WTC11 (cell line): ENCODE measurements around the gene ABCG8. TPM values are rescaled to one million over a fixed set of nuclear protein-coding genes. Genes with fewer than 3 reads are reported as not detected.

Experiments used
- ATAC-seq: fragments of 200-7000 bp; cut with Tn5 transposase; 2 replicates; pipeline ENCODE4 v1.10.0; 2021; ENCODE audit warnings: mild to moderate bottlenecking, moderate library complexity
- CTCF ChIA-PET: fragments of 300-600 bp; sonication (Branson Sonifier 250); formaldehyde crosslinking; loops from one replicate; lab custom pipeline; 2021; ENCODE audit warnings: antibody characterized with exemption; lab: Charles Lee
- POLR2A ChIA-PET: fragments of 350-600 bp; sonication (Branson Sonifier 250); formaldehyde crosslinking; loops from one replicate; lab custom pipeline; 2021; ENCODE audit warnings: antibody characterized with exemption; lab: Charles Lee
- DNase-seq: peaks from one replicate; pipeline ENCODE4 v3.0.0; 2021; ENCODE audit warnings: low spot score
- H3K27ac Mint-ChIP-seq: 2 replicates; pipeline ENCODE4 v1.8.0; 2021; ENCODE audit warnings: mixed read lengths
- H3K27me3 Mint-ChIP-seq: 2 replicates; pipeline ENCODE4 v1.8.0; 2021; ENCODE audit warnings: low read depth, mild to moderate bottlenecking, moderate library complexity, mixed read lengths
- H3K36me3 Mint-ChIP-seq: 2 replicates; pipeline ENCODE4 v1.8.0; 2021; ENCODE audit warnings: mixed read lengths
- H3K4me1 Mint-ChIP-seq: 2 replicates; pipeline ENCODE4 v1.8.0; 2022; ENCODE audit warnings: mixed read lengths
- H3K4me3 Mint-ChIP-seq: 2 replicates; pipeline ENCODE4 v1.8.0; 2021; ENCODE audit warnings: mild to moderate bottlenecking, moderate library complexity, mixed read lengths
- H3K9me3 Mint-ChIP-seq: 2 replicates; pipeline ENCODE4 v1.8.0; 2021; ENCODE audit warnings: mixed read lengths
- ATF1 ChIP-seq: sonication (generic); formaldehyde crosslinking; IDR thresholded peaks from 2 replicates; pipeline ENCODE4 v1.8.1; 2023; ENCODE audit warnings: mild to moderate bottlenecking, moderate library complexity, missing genetic modification reagents
- ESRRA ChIP-seq: sonication (generic); formaldehyde crosslinking; IDR thresholded peaks from 2 replicates; pipeline ENCODE4 v1.8.1; 2022; ENCODE audit warnings: mild to moderate bottlenecking, missing genetic modification reagents, borderline replicate concordance
- MYBL2 ChIP-seq: sonication (generic); formaldehyde crosslinking; IDR thresholded peaks from 2 replicates; pipeline ENCODE4 v1.8.1; 2023; ENCODE audit warnings: mild to moderate bottlenecking, moderate library complexity, missing genetic modification reagents
- NFYB ChIP-seq: sonication (generic); formaldehyde crosslinking; conservative IDR thresholded peaks from 2 replicates; pipeline ENCODE4 v1.8.0; 2022; ENCODE audit warnings: low read depth, missing genetic modification reagents
- OVOL2 ChIP-seq: fragments of 250-450 bp; sonication (Bioruptor Pico); IDR thresholded peaks from 2 replicates; pipeline ENCODE4 v1.9.0; 2021; ENCODE audit warnings: mild to moderate bottlenecking, borderline replicate concordance
- RELA ChIP-seq: sonication (generic); formaldehyde crosslinking; IDR thresholded peaks from 2 replicates; pipeline ENCODE4 v1.8.1; 2022; ENCODE audit warnings: missing genetic modification reagents, mild to moderate bottlenecking, borderline replicate concordance
- SOX15 ChIP-seq: fragments of 250-450 bp; sonication (Bioruptor Pico); IDR thresholded peaks from 2 replicates; pipeline ENCODE4 v1.9.0; 2021; ENCODE audit warnings: mild to moderate bottlenecking
- ZNF219 ChIP-seq: sonication (generic); formaldehyde crosslinking; IDR thresholded peaks from 2 replicates; pipeline ENCODE4 v1.8.0; 2023; ENCODE audit warnings: missing genetic modification reagents, mild to moderate bottlenecking, borderline replicate concordance
- ZNF232 ChIP-seq: sonication (generic); formaldehyde crosslinking; IDR thresholded peaks from 2 replicates; pipeline ENCODE4 v1.8.0; 2022; ENCODE audit warnings: mild to moderate bottlenecking, missing genetic modification reagents
- total RNA-seq: library from RNA; stranded (reverse); gene quantifications from 3 replicates; pipeline ENCODE4 v1.2.3, GENCODE V29; 2021
- TF ChIP-seq, protein P1 (sequence below): fragments of 250-450 bp; sonication (Bioruptor Pico); IDR thresholded peaks from 2 replicates; pipeline ENCODE4 v1.9.0; 2021; ENCODE audit warnings: mild to moderate bottlenecking
- TF ChIP-seq, protein P2 (sequence below): fragments of 200-600 bp; IDR thresholded peaks from 2 replicates; pipeline ENCODE4 v1.8.0; 2022; ENCODE audit warnings: antibody characterized with exemption
- TF ChIP-seq, protein P3 (sequence below): sonication (generic); formaldehyde crosslinking; IDR thresholded peaks from 2 replicates; pipeline ENCODE4 v1.8.1; 2022; ENCODE audit warnings: low read depth, missing genetic modification reagents, borderline replicate concordance
- TF ChIP-seq, protein P4 (sequence below): fragments of 250-450 bp; sonication (Bioruptor Pico); IDR thresholded peaks from 2 replicates; pipeline ENCODE4 v1.9.0; 2021; ENCODE audit warnings: mild to moderate bottlenecking, borderline replicate concordance
- TF ChIP-seq, protein P5 (sequence below): sonication (generic); formaldehyde crosslinking; conservative IDR thresholded peaks from 2 replicates; pipeline ENCODE4 v1.8.1; 2022; ENCODE audit warnings: mild to moderate bottlenecking, missing genetic modification reagents
- TF ChIP-seq, protein P6 (sequence below): sonication (generic); formaldehyde crosslinking; IDR thresholded peaks from 2 replicates; pipeline ENCODE4 v1.8.1; 2023; ENCODE audit warnings: mild to moderate bottlenecking, missing genetic modification reagents, moderate library complexity

The ABCG8 gene
- total RNA-seq, 1 experiment from 2014 or later: not detected

DNA sequence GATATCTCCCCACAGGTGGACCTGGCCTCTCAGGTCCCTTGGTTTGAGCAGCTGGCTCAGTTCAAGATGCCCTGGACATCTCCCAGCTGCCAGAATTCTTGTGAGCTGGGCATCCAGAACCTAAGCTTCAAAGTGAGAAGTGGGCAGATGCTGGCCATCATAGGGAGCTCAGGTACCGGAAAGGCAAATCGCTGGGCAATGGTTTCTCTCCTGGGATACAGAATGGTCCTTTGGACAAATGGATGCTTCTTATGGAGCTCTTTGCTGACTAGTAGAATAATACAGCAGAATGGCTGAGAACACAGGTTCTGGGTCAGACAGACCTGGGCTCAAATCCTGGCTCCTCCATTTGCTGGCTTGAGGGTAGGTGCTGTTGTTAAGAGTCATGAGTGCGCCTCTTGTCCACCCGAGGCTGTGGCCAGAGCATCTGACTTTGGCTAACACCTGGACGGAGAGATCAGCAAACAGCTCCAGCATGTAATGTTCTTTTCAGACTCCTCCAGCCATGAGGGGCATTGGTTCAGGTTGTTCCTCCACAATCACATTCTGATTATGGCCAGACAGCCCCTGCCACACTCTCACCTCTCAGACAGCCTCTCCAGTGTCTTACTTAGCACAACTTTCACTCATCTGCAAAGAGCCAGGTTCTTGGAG lies 7.5 kb downstream of the ABCG8 start (continued):
- TF ChIP-seq, protein P1, sequence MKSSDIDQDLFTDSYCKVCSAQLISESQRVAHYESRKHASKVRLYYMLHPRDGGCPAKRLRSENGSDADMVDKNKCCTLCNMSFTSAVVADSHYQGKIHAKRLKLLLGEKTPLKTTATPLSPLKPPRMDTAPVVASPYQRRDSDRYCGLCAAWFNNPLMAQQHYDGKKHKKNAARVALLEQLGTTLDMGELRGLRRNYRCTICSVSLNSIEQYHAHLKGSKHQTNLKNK (CRISPR knock-in tag): no peak
- TF ChIP-seq NFYB: no peak
- no peak for TF ChIP-seq ATF1 (CRISPR knock-in tag)
- TF ChIP-seq, protein P2, sequence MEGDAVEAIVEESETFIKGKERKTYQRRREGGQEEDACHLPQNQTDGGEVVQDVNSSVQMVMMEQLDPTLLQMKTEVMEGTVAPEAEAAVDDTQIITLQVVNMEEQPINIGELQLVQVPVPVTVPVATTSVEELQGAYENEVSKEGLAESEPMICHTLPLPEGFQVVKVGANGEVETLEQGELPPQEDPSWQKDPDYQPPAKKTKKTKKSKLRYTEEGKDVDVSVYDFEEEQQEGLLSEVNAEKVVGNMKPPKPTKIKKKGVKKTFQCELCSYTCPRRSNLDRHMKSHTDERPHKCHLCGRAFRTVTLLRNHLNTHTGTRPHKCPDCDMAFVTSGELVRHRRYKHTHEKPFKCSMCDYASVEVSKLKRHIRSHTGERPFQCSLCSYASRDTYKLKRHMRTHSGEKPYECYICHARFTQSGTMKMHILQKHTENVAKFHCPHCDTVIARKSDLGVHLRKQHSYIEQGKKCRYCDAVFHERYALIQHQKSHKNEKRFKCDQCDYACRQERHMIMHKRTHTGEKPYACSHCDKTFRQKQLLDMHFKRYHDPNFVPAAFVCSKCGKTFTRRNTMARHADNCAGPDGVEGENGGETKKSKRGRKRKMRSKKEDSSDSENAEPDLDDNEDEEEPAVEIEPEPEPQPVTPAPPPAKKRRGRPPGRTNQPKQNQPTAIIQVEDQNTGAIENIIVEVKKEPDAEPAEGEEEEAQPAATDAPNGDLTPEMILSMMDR: no peak
- TF ChIP-seq ESRRA: no peak
- no peak for TF ChIP-seq ZNF232 (CRISPR knock-in tag)
- TF ChIP-seq RELA (CRISPR knock-in tag): no peak
- no peak for TF ChIP-seq SOX15 (CRISPR knock-in tag)
- TF ChIP-seq, protein P3, sequence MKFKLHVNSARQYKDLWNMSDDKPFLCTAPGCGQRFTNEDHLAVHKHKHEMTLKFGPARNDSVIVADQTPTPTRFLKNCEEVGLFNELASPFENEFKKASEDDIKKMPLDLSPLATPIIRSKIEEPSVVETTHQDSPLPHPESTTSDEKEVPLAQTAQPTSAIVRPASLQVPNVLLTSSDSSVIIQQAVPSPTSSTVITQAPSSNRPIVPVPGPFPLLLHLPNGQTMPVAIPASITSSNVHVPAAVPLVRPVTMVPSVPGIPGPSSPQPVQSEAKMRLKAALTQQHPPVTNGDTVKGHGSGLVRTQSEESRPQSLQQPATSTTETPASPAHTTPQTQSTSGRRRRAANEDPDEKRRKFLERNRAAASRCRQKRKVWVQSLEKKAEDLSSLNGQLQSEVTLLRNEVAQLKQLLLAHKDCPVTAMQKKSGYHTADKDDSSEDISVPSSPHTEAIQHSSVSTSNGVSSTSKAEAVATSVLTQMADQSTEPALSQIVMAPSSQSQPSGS: no peak
- TF ChIP-seq MYBL2: no peak

DNA sequence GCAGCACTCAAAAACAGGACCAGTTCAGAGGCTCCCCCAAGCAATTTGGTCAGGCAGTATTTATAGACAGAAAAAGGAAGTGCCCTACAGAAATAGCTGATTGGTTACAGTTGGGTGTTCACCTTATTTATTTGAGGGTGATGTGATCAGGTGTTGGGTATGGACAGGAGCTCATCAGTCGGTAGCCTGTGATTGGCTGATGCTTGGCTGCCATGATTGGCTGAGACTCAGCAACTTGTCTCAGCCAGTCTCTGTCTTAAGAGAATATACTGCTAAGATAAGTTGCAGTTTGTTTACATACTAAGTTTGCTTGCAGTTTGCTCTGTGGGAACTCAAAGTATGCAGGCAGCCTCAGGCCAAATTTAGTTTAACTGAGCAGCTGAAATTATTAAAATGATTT lies 9.4 kb downstream of the ABCG8 start:
- no peak overlapping the region for H3K27ac Mint-ChIP-seq
- TF ChIP-seq, protein P4, sequence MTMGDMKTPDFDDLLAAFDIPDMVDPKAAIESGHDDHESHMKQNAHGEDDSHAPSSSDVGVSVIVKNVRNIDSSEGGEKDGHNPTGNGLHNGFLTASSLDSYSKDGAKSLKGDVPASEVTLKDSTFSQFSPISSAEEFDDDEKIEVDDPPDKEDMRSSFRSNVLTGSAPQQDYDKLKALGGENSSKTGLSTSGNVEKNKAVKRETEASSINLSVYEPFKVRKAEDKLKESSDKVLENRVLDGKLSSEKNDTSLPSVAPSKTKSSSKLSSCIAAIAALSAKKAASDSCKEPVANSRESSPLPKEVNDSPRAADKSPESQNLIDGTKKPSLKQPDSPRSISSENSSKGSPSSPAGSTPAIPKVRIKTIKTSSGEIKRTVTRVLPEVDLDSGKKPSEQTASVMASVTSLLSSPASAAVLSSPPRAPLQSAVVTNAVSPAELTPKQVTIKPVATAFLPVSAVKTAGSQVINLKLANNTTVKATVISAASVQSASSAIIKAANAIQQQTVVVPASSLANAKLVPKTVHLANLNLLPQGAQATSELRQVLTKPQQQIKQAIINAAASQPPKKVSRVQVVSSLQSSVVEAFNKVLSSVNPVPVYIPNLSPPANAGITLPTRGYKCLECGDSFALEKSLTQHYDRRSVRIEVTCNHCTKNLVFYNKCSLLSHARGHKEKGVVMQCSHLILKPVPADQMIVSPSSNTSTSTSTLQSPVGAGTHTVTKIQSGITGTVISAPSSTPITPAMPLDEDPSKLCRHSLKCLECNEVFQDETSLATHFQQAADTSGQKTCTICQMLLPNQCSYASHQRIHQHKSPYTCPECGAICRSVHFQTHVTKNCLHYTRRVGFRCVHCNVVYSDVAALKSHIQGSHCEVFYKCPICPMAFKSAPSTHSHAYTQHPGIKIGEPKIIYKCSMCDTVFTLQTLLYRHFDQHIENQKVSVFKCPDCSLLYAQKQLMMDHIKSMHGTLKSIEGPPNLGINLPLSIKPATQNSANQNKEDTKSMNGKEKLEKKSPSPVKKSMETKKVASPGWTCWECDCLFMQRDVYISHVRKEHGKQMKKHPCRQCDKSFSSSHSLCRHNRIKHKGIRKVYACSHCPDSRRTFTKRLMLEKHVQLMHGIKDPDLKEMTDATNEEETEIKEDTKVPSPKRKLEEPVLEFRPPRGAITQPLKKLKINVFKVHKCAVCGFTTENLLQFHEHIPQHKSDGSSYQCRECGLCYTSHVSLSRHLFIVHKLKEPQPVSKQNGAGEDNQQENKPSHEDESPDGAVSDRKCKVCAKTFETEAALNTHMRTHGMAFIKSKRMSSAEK (CRISPR knock-in tag): no peak
- TF ChIP-seq, protein P5, sequence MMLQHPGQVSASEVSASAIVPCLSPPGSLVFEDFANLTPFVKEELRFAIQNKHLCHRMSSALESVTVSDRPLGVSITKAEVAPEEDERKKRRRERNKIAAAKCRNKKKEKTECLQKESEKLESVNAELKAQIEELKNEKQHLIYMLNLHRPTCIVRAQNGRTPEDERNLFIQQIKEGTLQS (CRISPR knock-in tag): no peak
- TF ChIP-seq OVOL2 (CRISPR knock-in tag): no peak
- TF ChIP-seq, protein P6, sequence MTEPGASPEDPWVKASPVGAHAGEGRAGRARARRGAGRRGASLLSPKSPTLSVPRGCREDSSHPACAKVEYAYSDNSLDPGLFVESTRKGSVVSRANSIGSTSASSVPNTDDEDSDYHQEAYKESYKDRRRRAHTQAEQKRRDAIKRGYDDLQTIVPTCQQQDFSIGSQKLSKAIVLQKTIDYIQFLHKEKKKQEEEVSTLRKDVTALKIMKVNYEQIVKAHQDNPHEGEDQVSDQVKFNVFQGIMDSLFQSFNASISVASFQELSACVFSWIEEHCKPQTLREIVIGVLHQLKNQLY: no peak
- no peak for TF ChIP-seq ZNF219
- no peaks in the 10 kb centered on the region for H3K4me1 Mint-ChIP-seq
- ChIA-PET POLR2A (no interaction called here), CTCF (interaction anchor here (1.0 kb wide), 1 partner anchor 27 kb away, joined by 3 read pairs; no protein-coding TSS in a partner anchor)
- H3K27me3 Mint-ChIP-seq: no peaks in the 10 kb centered on the region
- no peak for DNase-seq
- H3K36me3 Mint-ChIP-seq: no peaks in the 10 kb centered on the region
- no peak overlapping the region for H3K4me3 Mint-ChIP-seq
- no peaks in the 10 kb centered on the region for H3K9me3 Mint-ChIP-seq
- ATAC-seq: no peak
